NT2/D1 (cell line): ENCODE measurements around the gene FAM167B.

Source experiments
- DNase-seq: peaks from one replicate; pipeline ENCODE4 v3.0.0-alpha.2; 2011; ENCODE audit warnings: low read depth, low spot score
- H3K27me3 ChIP-seq: 2 replicates; pipeline ENCODE4 v1.6.0; 2011; ENCODE audit warnings: mild to moderate bottlenecking; ENCODE audit not compliant: insufficient read length, insufficient read depth
- H3K36me3 ChIP-seq: 2 replicates; pipeline ENCODE4 v1.6.1; 2011; ENCODE audit warnings: mild to moderate bottlenecking, low read length, mixed read lengths; ENCODE audit not compliant: insufficient read depth, insufficient read length
- H3K4me1 ChIP-seq: 2 replicates; pipeline ENCODE4 v1.5.1; 2011; ENCODE audit not compliant: insufficient read depth, insufficient read length
- H3K4me3 ChIP-seq: 2 replicates; pipeline ENCODE4 v1.5.1; 2011; ENCODE audit warnings: low read depth; ENCODE audit not compliant: insufficient read length
- H3K9ac ChIP-seq: 2 replicates; pipeline ENCODE4 v1.6.0; 2011; ENCODE audit warnings: low read depth; ENCODE audit not compliant: insufficient read length
- H3K9me3 ChIP-seq: 2 replicates; pipeline ENCODE4 v1.5.1; 2011; ENCODE audit warnings: mild to moderate bottlenecking, low read length; ENCODE audit not compliant: insufficient read depth
- SUZ12 ChIP-seq: IDR thresholded peaks from 2 replicates; pipeline ENCODE4 v1.6.1; 2011; ENCODE audit not compliant: insufficient read length, insufficient read depth; ENCODE audit errors: extremely low read depth
- YY1 ChIP-seq: IDR thresholded peaks from 2 replicates; pipeline ENCODE4 v1.6.1; 2011; ENCODE audit not compliant: insufficient read length, insufficient read depth
- ZNF274 ChIP-seq: IDR thresholded peaks from 2 replicates; pipeline ENCODE4 v1.6.1; 2011; ENCODE audit warnings: mild to moderate bottlenecking, low read depth, low read length

The FAM167B gene

DNA sequence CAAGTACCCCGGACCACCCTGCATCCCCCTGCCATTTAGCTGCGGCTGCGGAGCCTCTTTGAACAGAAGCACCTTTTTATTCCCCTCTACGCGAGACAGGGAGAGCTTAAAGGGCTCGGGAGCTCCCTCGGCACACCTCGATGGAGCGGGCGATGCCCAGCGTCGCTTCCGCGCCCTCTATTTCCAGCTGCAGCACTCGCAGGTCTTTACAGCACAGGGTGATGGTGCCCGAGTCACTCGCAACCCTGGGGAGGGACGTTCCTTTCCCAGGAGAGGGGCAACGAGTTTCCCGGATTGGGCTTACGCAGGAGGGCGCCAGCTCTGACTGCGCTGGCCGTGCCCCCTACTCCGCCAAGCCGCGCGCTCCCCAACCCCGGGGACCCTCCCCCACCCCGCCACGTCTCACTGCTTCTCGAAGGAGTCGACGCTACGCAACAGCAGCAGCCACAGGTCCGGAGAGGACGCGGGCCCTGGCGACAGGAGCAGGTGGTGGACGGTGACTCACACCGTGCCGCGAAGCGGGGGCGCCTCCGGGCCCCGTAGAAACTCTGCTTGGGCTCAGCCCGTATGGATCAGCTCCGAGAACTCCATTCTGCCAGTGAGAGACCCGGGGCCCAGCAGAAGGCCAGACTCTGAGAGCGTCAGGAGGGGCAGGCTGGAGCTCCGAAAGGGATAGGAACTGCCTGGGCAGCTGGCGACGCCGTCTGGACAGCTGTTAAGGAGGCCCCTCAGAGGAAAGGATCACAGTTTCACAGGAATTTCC, 5.8 kb upstream of the FAM167B start:
- Histone ChIP-seq H3K4me3 (peak overlapping the region; percentile 68), H3K9me3 (no peaks in the 10 kb centered on the region), H3K9ac (peak overlapping the region; percentile 89), H3K27me3 (no peaks in the 10 kb centered on the region), H3K4me1 (peaks cover 9% of the 10 kb centered on the region), H3K36me3 (peaks cover 4% of the 10 kb centered on the region)
- TF ChIP-seq SUZ12 (no peak), ZNF274 (no peak), YY1 (no peak)
- no peak for DNase-seq

DNA sequence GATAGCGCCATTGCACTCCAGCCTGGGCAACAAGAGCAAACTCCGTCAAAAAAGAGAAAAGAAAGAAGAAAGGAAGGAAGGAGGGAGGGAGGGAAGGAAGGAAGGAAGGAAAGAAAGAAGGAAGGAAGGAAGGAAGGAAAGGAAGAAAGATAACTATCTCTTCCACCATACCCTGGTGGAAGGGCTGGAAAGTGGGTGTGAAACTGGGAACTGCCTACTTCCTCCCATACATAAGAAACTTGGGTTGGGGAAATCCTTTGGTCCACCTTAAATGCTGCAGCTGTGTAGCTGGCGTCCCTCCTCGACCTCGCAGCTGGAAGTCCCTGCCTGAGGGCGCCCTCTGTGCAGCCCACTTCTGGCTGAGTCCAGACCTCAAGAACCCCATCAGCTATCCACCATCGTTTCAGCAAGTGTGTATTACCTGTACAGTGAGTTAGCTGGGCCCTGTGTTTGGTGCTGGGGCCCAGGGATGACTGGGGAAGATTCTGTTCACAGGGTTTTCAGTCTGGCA, 4.6 kb upstream of the FAM167B start:
- no peak for DNase-seq

DNA sequence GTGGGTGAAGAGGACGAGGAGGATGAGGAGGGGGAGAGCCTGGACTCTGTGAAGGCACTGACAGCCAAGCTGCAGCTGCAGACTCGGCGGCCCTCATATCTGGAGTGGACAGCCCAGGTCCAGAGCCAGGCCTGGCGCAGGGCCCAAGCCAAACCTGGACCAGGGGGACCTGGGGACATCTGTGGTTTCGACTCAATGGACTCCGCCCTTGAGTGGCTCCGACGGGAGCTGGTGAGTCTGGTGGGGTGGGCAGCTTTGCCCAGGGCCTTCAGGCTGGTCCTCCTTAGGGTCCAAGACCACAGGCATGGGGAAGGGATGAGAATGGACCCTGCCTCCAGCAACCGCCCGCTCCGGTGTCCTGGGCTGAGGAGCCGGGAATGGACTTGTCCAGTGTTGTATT, 430 bp downstream of the FAM167B start:
- Histone ChIP-seq H3K9ac (peak overlapping the region; percentile 38), H3K4me3 (no peak overlapping the region), H3K4me1 (peaks cover 40% of the 10 kb centered on the region), H3K27me3 (no peaks in the 10 kb centered on the region), H3K36me3 (no peaks in the 10 kb centered on the region), H3K9me3 (no peaks in the 10 kb centered on the region)
- TF ChIP-seq ZNF274 = no peak
- no peak for TF ChIP-seq YY1
- no peak for TF ChIP-seq SUZ12
- no peak for DNase-seq

More for the DNA sequence above, 4.6 kb upstream of the FAM167B start:
- Histone ChIP-seq H3K9me3 (no peaks in the 10 kb centered on the region), H3K27me3 (no peaks in the 10 kb centered on the region), H3K4me3 (no peak overlapping the region), H3K4me1 (peaks cover 14% of the 10 kb centered on the region), H3K9ac (peak overlapping the region; percentile 46), H3K36me3 (peaks cover 4% of the 10 kb centered on the region)
- TF ChIP-seq YY1 (no peak), ZNF274 (no peak), SUZ12 (no peak)

DNA sequence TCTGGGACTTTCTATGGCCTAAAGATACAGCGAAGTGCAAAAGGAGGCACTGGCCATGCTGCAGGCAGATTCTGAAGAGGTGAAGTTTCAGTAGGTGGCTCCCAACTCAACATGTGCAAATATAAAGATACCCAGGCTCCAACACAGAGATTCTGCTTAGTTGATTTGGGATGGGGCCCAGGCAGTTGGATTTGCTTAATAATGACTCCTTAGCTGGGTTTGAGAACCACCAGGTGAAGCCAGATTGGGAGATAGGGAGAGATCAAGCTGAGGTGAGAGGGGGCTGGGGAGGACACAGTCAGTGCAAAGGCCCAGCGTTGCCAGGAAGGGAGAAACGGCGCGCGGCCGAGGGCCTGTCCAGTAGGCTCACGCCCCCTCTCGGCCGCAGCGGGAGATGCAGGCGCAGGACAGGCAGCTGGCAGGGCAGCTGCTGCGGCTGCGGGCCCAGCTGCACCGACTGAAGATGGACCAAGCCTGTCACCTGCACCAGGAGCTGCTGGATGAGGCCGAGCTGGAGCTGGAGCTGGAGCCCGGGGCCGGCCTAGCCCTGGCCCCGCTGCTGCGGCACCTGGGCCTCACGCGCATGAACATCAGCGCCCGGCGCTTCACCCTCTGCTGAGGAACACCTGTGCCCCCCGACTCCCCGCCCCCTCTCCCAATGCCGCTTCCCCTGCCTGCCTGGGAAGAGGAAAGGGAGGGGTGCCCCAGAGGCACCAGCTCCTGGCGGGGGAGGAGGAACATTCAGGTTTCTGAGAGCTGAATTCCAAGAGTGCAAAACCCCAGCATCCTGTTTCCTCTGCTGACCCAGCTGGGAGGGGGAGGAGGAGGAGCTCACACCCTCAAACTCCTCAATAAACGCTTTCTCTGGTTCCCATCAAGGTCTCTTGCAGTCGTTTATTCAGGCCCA, 1.2 kb downstream of the FAM167B start:
- peak; percentile 90 for DNase-seq
- Histone ChIP-seq H3K27me3 (no peaks in the 10 kb centered on the region), H3K36me3 (no peaks in the 10 kb centered on the region), H3K9ac (peak overlapping the region; percentile 53), H3K4me1 (peaks cover 38% of the 10 kb centered on the region), H3K4me3 (peak overlapping the region; percentile 31), H3K9me3 (no peaks in the 10 kb centered on the region)
- TF ChIP-seq ZNF274 (no peak), SUZ12 (no peak), YY1 (no peak)

DNA sequence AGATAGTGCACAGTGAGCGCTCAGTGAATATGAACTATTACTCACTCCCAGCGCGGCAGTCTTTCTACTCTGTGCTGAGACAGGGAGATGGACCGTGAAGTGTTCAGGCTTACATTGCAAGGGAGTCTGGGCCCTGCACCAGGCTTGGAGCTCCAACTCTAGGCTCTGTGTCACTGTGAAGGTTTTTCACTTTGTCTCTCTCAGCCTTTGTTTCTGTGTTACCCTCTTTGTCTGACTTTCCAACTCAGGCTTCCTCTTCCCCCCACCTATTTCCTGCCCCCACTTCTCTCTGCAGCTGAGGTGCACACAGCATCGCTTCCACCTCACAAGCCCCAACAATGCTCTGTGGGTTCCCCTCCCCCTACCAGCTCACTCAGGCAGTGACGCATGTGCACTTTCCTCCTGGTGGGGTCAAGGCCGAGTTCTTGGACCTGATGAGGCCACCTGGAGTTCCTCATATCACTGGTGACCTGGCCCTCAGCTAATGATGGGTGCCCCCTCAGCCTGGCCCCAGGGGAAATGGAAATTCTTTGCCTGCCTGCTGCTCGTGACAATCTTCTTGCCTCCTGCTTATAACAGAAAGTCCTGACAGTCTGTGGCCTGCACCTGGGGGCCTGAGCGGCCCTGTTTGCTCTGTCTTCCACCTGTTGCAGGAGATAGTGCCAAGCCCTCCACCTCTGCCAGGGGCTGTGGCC, 3.0 kb downstream of the FAM167B start:
- no peak for DNase-seq

DNA sequence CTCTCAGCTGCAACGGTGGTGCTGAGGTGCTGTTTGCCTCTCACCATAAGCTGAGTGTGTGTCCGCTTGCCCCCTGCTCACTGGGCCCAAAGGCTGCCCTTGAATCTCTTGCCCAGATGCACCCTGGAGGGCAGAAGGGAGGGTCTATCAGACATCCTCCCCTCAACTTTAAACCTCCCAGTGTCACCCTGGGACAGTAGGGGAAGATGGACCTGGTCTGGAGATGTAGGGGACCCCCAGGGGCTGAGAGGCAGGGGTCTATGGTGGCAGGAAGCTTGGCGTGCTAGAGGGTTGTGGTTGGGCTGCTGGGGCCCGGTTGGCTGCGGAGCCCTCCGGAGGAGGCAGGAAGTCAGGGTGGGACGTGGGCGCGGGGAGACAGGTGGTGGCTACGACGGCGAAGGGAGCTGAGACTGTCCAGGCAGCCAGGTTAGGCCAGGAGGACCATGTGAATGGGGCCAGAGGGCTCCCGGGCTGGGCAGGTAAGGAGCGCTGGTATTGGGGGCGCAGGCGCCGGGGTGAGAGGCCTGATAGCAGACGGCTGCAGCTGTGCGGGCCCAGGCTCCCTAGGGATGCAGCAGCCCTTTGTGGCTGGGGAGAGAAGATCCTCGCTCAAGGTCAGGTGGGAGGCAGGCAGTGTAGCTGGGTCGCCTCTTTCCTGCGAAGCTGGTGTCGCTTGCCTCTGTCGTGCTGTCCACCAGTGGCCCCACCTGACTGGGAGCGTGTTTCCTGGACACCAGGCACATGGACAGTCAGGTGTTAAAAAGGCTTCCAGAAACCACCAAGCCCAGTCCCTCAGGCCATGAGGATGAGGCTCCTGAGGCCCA, 4.1 kb downstream of the FAM167B start, which contains the start of gene LCK:
TSS of gene LCK (plus strand) at position 373 of the 824 bp plus-strand sequence. CDS start 23,065 bp downstream, outside the sequence.
- no peak within 1 kb of the TSS for H3K4me3 ChIP-seq

More for the DNA sequence above, 3.0 kb downstream of the FAM167B start:
- H3K4me1 ChIP-seq = peaks cover 38% of the 10 kb centered on the region
- H3K9me3 ChIP-seq = no peaks in the 10 kb centered on the region
- peak overlapping the region; percentile 23 for H3K9ac ChIP-seq
- TF ChIP-seq SUZ12 (no peak), ZNF274 (no peak), YY1 (no peak)
- no peak overlapping the region for H3K4me3 ChIP-seq
- H3K27me3 ChIP-seq = no peaks in the 10 kb centered on the region
- no peaks in the 10 kb centered on the region for H3K36me3 ChIP-seq

More for the DNA sequence above, 4.1 kb downstream of the FAM167B start, which contains the start of gene LCK:
- Histone ChIP-seq H3K27me3 (no peaks in the 10 kb centered on the region), H3K9me3 (no peaks in the 10 kb centered on the region), H3K9ac (peak within 1 kb of the TSS; percentile 23), H3K4me1 (peaks cover 38% of the 10 kb centered on the region), H3K36me3 (no peaks in the 10 kb centered on the region)
- TF ChIP-seq ZNF274 (no peak), SUZ12 (no peak), YY1 (no peak)
- DNase-seq = no peak
